Measurements from ENCODE around the gene OR4D11.
"Not testable (repeated sequence)": the region's sequence is repeated elsewhere in the genome, so short reads cannot be mapped to it uniquely, and the experiment has no call there.

The OR4D11 gene

DNA sequence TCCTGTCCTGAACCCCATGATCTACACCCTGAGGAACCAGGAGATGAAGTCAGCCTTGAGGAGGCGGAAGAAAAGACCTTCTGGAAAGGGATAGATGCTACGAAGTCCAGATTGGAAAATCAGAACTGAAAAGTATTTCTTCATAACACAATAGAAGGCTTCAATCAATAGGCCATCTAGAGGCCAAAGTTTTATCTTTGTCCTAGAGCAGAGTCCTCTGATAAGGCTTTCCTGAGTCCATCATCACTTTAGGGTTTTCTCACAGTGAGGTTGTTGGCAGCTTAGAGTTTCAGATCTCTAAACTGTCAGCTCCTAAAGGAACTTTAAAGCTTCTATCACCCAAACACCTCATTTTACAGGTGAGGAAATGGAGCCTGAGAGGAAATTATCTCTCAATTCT is 29.2 kb downstream of the OR4D11 start:
- DNase-seq: no peak
- TF ChIP-seq POLR2A (IDR thresholded peaks at IDR 0.05; ENCODE audit: low read length): no peak
- no peak for TF ChIP-seq GATA1 (IDR thresholded peaks at IDR 0.05; ENCODE audit: low read depth, low read length)

- DNase-seq: no peak
- TF ChIP-seq POLR2A (IDR thresholded peaks at IDR 0.05; ENCODE audit: low read length) (no peak), GATA1 (IDR thresholded peaks at IDR 0.05; ENCODE audit: low read depth, low read length) (no peak)
Measured at GRCh38 chr11:59534676-59535075, 31.3 kb downstream of the OR4D11 start.

- no peak for DNase-seq
- TF ChIP-seq GATA1 (IDR thresholded peaks at IDR 0.05; ENCODE audit: low read depth, low read length) (no peak), POLR2A (IDR thresholded peaks at IDR 0.05; ENCODE audit: low read length) (no peak)
Measured at GRCh38 chr11:59542142-59542810, 38.9 kb downstream of the OR4D11 start.

DNA sequence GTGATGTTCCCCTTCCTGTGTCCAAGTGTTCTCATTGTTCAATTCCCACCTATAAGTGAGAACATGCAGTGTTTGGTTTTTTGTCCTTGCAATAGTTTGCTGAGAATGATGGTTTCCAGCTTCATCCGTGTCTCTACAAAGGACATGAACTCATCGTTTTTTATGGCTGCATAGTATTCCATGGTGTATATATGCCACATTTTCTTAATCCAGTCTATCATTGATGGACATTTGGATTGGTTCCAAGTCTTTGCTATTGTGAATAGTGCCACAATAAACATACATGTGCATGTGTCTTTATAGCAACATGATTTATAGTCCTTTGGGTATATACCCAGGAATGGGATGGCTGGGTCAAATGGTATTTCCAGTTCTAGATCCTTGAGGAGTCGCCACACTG is 40.3 kb downstream of the OR4D11 start:
- not testable (repeated sequence) for DNase-seq

DNA sequence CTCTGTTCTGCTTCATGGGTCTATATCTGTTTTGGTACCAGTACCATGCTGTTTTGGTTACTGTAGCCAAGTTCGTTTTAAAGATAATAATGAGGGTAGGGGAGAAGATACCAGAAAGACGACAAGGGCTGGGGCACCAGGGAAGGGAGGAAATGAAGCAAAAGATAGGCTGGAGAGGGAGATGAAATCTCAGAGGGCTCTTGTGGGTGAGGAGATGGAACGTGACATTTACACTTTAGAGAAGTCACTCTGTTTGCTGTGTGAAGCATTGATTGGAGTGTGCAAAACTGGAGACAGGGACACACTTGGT is 41.4 kb downstream of the OR4D11 start:
- TF ChIP-seq GATA1 (IDR thresholded peaks at IDR 0.05; ENCODE audit: low read depth, low read length) (no peak), POLR2A (IDR thresholded peaks at IDR 0.05; ENCODE audit: low read length) (no peak)
- no peak for DNase-seq

DNA sequence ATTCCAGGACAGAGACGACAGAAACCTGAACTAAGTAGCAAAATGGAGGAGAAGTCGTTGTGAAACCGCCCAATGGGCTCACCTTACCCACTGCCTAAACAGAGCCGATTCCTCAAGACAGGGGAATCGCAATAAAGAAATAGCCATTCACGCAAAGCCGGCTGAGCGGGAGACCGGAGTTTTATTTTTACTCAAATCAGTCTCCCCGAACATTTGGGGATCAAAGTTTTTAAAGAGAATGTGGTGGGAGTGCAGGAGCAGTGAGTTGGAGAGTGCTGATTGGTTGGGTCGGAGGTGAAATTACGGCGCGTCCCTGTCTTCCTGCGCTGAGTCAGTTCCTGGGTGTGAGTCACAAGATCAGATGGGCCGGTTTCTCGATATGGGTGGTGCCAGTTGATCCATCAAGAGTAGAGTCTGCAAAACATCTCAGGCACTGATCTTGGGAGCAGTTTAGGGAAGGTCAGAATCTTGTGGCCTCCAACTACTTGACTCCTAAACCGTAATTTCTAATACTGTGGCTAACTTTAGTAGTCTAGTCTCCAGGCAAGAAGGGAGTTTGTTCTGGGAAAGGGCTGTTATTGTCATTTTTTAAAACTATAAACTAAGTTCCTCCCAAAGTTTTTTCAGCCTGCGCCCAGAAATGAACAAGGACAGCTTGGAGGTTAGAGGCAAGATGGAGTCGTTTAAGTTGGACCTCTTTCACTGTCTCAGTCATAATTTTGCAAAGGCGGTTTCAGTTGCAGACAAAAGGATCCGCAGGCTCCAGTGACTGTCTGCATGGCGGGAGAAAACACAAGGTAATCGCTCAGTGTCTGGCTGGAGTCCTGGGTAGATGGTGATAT is 42.0 kb downstream of the OR4D11 start:
- no peak for TF ChIP-seq GATA1 (IDR thresholded peaks at IDR 0.05; ENCODE audit: low read depth, low read length)
- peak; percentile 44 for TF ChIP-seq POLR2A (IDR thresholded peaks at IDR 0.05; ENCODE audit: low read length)
- DNase-seq: peak; percentile 58 to 73

- peak; percentile 45 to 71 for DNase-seq
Measured at GRCh38 chr11:59547605-59548308, 44.4 kb downstream of the OR4D11 start.

GRCh38 chr11:59548309-59548656 is 44.9 kb downstream of the OR4D11 start:
- DNase-seq: no peak
- no peak for TF ChIP-seq POLR2A (IDR thresholded peaks at IDR 0.05; ENCODE audit: low read length)

DNA sequence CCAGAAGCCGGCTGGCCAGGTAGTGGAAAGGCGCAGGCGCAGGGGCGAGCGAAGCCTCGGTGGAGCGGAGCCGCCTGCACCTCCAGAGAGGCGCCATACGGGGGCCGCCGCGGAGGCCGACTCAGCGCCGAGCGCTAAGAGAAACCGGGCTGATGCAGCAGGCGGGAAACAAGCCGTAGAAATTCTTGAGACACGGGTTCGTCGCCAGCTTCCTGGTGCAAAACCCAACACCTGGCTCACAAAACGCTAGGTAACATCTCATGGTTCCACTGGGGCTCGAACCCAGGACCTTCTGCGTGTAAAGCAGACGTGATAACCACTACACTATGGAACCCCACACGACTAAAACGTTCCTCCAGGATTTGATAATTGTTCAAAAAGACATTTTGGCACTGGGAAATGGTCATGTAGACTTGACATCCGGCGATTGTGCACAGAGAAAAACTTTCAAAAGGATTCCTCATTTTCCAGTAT is 47.0 kb downstream of the OR4D11 start:
- TF ChIP-seq GATA1 (IDR thresholded peaks at IDR 0.05; ENCODE audit: low read depth, low read length): no peak
- DNase-seq: peak; percentile 92 to 93

GRCh38 chr11:59550842-59551658 is 47.7 kb downstream of the OR4D11 start:
- no peak for TF ChIP-seq GATA1 (IDR thresholded peaks at IDR 0.05; ENCODE audit: low read depth, low read length)
- no peak for TF ChIP-seq POLR2A (IDR thresholded peaks at IDR 0.05; ENCODE audit: low read length)
- peak; percentile 93 to 95 for DNase-seq

- peak; percentile 82 to 83 for DNase-seq
- TF ChIP-seq POLR2A (IDR thresholded peaks at IDR 0.05; ENCODE audit: low read length) (no peak), GATA1 (IDR thresholded peaks at IDR 0.05; ENCODE audit: low read depth, low read length) (no peak)
Measured at GRCh38 chr11:59551659-59552521, 48.5 kb downstream of the OR4D11 start.

GRCh38 chr11:59552844-59553243 is 49.5 kb downstream of the OR4D11 start:
- DNase-seq: no peak
- TF ChIP-seq GATA1 (IDR thresholded peaks at IDR 0.05; ENCODE audit: low read depth, low read length): no peak
- TF ChIP-seq POLR2A (IDR thresholded peaks at IDR 0.05; ENCODE audit: low read length): no peak

GRCh38 chr11:59553323-59553722 is 49.9 kb downstream of the OR4D11 start:
- DNase-seq: no peak
- TF ChIP-seq GATA1 (IDR thresholded peaks at IDR 0.05; ENCODE audit: low read depth, low read length) (no peak), POLR2A (IDR thresholded peaks at IDR 0.05; ENCODE audit: low read length) (no peak)
